ENCODE measurements around the gene RAP1GAP.
A peak's percentile ranks its signal among the peaks of the same experiment; 100 is the strongest.

RAP1GAP gene

DNA sequence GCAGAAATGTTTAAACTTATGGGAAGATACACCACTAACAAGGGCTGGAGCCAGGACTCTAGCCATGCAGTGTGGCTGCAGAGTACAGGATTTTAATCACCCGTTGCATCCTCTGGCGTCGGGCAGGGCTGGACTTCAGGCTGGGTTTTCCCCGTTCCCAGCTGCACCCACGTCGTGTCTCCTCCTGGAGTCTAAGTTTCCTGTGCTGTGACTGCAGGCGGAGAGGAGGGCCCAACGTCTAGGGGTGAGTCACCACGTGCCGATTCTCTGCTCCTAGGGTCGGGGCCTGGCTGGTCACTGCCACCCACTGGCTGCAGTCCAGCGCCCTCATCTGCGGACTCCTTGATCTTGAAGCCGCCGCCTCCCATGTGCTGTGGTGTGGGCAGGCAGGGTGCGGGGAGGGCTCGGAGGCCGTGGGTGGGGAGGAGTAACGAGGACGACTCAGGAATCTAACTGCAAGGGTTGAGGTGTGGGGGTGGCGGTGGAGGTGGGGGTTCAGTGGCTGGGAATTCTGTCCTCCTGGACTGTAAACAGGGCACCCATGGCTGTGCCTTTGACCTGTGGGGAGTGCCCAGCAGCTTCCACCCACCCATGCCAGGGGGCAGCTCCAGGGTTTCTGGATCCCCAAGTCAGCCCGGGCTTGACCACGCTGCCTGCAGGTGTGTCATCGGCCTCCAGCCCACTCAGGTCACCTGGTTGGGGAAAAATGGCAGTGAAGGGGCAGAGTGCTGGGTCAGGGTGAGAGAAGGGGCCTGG, 82.1 kb downstream of the RAP1GAP start:
- peak overlapping the region; percentile 18; the same call in 1 of the 2 replicates for H3K4me2 ChIP-seq (ENCODE audit: low read depth, low read length)
- no peaks in the 10 kb centered on the region for H3K9me3 ChIP-seq (replicated peaks; ENCODE audit: insufficient read depth, low read length)
- H4K20me1 ChIP-seq (ENCODE audit: insufficient read depth, low read length): no peaks in the 10 kb centered on the region
- no peak overlapping the region for H3K9ac ChIP-seq (ENCODE audit: low read length)
- no peaks in the 10 kb centered on the region for H3K9me2 ChIP-seq (replicated peaks; ENCODE audit: insufficient read depth, low read length)
- no peak for TF ChIP-seq EZH2phosphoT487 (IDR thresholded peaks at IDR 0.05; ENCODE audit: low read length)
- TF ChIP-seq, protein P1, sequence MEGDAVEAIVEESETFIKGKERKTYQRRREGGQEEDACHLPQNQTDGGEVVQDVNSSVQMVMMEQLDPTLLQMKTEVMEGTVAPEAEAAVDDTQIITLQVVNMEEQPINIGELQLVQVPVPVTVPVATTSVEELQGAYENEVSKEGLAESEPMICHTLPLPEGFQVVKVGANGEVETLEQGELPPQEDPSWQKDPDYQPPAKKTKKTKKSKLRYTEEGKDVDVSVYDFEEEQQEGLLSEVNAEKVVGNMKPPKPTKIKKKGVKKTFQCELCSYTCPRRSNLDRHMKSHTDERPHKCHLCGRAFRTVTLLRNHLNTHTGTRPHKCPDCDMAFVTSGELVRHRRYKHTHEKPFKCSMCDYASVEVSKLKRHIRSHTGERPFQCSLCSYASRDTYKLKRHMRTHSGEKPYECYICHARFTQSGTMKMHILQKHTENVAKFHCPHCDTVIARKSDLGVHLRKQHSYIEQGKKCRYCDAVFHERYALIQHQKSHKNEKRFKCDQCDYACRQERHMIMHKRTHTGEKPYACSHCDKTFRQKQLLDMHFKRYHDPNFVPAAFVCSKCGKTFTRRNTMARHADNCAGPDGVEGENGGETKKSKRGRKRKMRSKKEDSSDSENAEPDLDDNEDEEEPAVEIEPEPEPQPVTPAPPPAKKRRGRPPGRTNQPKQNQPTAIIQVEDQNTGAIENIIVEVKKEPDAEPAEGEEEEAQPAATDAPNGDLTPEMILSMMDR (IDR thresholded peaks at IDR 0.05; ENCODE audit: low read length): no peak
- no peak for TF ChIP-seq EZH2 (optimal IDR thresholded peaks at IDR 0.05; ENCODE audit: low read depth, low read length)
- H3F3A ChIP-seq (ENCODE audit: insufficient read depth, low read length): no peaks in the 10 kb centered on the region
- H3K27ac ChIP-seq (ENCODE audit: low read length): no peak overlapping the region
- H3K4me3 ChIP-seq (ENCODE audit: low read length): no peak overlapping the region
- H2AFZ ChIP-seq (ENCODE audit: low read length): no peak overlapping the region; the same call in 1 of the 2 replicates
- H3K27me3 ChIP-seq (replicated peaks; ENCODE audit: insufficient read depth, low read length): peaks cover 95% of the 10 kb centered on the region
- no peaks in the 10 kb centered on the region for H3K4me1 ChIP-seq (ENCODE audit: low read length)
- H3K36me3 ChIP-seq (replicated peaks; ENCODE audit: insufficient read depth, low read length): no peaks in the 10 kb centered on the region
- H3K79me2 ChIP-seq (ENCODE audit: low read length): no peaks in the 10 kb centered on the region
- no peak for DNase-seq

DNA sequence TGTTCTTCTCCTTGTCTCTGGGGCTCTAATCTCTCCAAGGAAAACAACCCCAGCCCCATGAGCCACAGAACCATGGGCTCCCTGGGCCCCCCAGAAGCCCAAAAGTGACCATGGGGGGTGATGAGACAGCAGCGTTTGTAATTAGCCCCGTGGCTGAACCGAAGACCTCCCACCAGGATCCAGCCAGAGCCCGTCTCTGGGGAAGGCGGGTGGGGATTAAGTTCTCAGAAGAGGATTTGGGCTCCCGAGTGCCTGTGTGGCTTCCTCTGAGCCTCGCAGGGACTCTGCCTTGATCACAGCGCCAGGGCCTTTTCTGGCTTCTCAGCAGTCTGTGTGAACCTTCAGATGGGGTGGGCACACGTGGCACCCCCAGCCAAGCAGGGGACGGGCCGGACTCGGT, 82.9 kb downstream of the RAP1GAP start:
- Histone ChIP-seq H3K36me3 (replicated peaks; ENCODE audit: insufficient read depth, low read length) (no peaks in the 10 kb centered on the region), H3K9me3 (replicated peaks; ENCODE audit: insufficient read depth, low read length) (no peaks in the 10 kb centered on the region), H3K4me1 (ENCODE audit: low read length) (no peaks in the 10 kb centered on the region), H3K79me2 (ENCODE audit: low read length) (no peaks in the 10 kb centered on the region), H2AFZ (ENCODE audit: low read length) (no peak overlapping the region), H3K9ac (ENCODE audit: low read length) (no peak overlapping the region), H3F3A (ENCODE audit: insufficient read depth, low read length) (no peaks in the 10 kb centered on the region), H3K27me3 (replicated peaks; ENCODE audit: insufficient read depth, low read length) (peaks cover 93% of the 10 kb centered on the region), H4K20me1 (ENCODE audit: insufficient read depth, low read length) (no peaks in the 10 kb centered on the region), H3K4me3 (ENCODE audit: low read length) (no peak overlapping the region), H3K9me2 (replicated peaks; ENCODE audit: insufficient read depth, low read length) (no peaks in the 10 kb centered on the region), H3K4me2 (ENCODE audit: low read depth, low read length) (no peak overlapping the region), H3K27ac (ENCODE audit: low read length) (no peak overlapping the region)
- TF ChIP-seq EZH2phosphoT487 (IDR thresholded peaks at IDR 0.05; ENCODE audit: low read length) (no peak), EZH2 (optimal IDR thresholded peaks at IDR 0.05; ENCODE audit: low read depth, low read length) (no peak)
- TF ChIP-seq, protein P1 (IDR thresholded peaks at IDR 0.05; ENCODE audit: low read length): no peak
- no peak for DNase-seq

DNA sequence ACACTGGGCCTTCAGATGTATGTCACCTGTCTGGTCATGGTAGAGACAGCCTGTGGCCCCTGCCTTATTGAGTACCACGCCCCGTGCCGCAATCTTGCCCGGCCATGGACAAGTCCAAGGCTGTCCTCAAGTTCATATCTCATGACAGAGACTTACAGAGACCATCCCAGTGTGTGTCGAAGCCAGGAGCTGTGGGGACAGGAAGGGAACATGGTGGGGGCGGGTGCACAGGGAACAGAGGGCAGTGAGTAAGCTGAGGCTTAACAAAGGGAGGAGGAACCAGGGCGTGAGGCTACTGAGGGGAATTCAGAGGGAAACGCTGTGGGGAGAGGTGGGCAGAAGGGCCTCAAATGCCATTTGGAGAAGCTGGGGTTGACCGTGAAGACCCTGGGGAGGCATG, 84.1 kb downstream of the RAP1GAP start:
- Histone ChIP-seq H3K79me2 (ENCODE audit: low read length) (no peaks in the 10 kb centered on the region), H3K9me3 (replicated peaks; ENCODE audit: insufficient read depth, low read length) (no peaks in the 10 kb centered on the region), H3K4me3 (ENCODE audit: low read length) (no peak overlapping the region), H4K20me1 (ENCODE audit: insufficient read depth, low read length) (no peaks in the 10 kb centered on the region), H3K4me1 (ENCODE audit: low read length) (no peaks in the 10 kb centered on the region), H3K4me2 (ENCODE audit: low read depth, low read length) (no peak overlapping the region), H3K9ac (ENCODE audit: low read length) (no peak overlapping the region), H2AFZ (ENCODE audit: low read length) (no peak overlapping the region), H3K9me2 (replicated peaks; ENCODE audit: insufficient read depth, low read length) (no peaks in the 10 kb centered on the region), H3K36me3 (replicated peaks; ENCODE audit: insufficient read depth, low read length) (no peaks in the 10 kb centered on the region), H3F3A (ENCODE audit: insufficient read depth, low read length) (no peaks in the 10 kb centered on the region), H3K27ac (ENCODE audit: low read length) (no peak overlapping the region), H3K27me3 (replicated peaks; ENCODE audit: insufficient read depth, low read length) (peaks cover 90% of the 10 kb centered on the region)
- TF ChIP-seq EZH2phosphoT487 (IDR thresholded peaks at IDR 0.05; ENCODE audit: low read length) (no peak), EZH2 (optimal IDR thresholded peaks at IDR 0.05; ENCODE audit: low read depth, low read length) (no peak)
- TF ChIP-seq, protein P1 (IDR thresholded peaks at IDR 0.05; ENCODE audit: low read length): no peak
- DNase-seq: no peak

Data from MM.1S (cell line).